ENCODE results near the gene SLFN12L.
"Not testable (repeated sequence)": the region's sequence is repeated elsewhere in the genome, so short reads cannot be mapped to it uniquely, and the experiment has no call there.

The SLFN12L gene

GRCh38 chr17:35537601-35538141 lies at the start of gene SLFN12L:
TSS of gene SLFN12L (minus strand) at chr17:35537678. CDS start at chr17:35522364, 15,314 bp downstream.
- DNase-seq: peak; percentile 92

GRCh38 chr17:35586569-35587073 lies 49.1 kb upstream of the SLFN12L start:
- DNase-seq: no peak

DNA sequence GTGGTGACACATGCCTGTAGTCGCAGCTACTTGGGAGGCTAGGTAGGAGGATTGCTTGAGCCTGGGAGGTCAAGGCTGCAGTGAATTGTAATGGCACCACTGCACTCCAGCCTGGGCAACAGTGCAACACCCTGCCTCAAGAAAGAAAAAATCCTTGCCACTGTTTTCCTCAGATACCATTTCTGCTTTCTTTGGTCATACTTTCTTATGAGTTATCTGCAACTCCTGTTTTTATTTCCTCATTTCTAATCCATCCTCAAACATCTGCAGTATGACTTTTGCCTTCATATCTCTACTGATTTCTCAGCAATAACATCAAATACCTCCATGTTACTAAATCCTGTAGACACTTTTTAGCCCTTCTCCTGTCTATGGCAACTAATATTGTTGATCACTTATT lies 46.6 kb upstream of the SLFN12L start:
- DNase-seq: no peak

- peak; percentile 21 for DNase-seq
Measured at GRCh38 chr17:35578929-35579432, 41.5 kb upstream of the SLFN12L start.

DNA sequence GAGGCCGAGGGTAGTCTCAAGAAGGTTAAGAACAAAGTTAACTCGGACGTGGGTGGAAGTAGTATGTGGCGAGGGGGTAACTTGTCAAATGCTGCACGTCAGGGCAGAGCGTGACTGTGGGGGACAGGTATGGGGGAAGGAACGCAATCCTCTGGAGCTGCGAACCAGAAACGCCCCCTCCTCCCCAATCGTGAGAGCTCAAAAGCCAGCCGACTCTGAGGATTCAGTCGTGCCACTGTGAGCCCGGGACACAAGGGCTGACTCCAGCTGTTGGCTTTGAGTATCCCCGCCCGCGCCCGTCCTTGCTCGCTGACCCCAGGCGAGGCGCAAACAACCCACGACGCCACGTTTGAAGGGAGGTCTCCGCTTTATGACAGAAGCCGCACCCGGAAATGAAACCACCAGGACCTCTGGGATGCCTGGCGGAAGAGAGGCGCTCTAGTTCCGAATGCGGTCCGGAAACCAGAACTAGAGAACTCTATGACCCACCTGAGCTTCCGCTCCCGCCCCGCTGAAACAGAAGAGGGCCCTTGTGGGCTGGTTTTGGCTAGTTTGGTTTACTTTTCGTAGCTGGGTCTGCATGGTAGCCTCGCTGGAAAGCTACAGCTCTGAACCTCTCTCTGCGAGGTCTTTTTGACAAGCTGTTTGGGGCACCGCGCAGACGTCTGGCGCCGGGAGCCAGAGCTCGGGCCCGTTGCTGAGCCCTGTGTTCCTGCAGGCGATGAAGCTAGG lies 40.9 kb upstream of the SLFN12L start, which contains the start of gene PEX12:
Gene PEX12, minus strand, starts transcription at position 375 of the 732 bp plus-strand sequence. CDS start 550 bp downstream, outside the sequence.
- peak; percentile 94 for DNase-seq

DNA sequence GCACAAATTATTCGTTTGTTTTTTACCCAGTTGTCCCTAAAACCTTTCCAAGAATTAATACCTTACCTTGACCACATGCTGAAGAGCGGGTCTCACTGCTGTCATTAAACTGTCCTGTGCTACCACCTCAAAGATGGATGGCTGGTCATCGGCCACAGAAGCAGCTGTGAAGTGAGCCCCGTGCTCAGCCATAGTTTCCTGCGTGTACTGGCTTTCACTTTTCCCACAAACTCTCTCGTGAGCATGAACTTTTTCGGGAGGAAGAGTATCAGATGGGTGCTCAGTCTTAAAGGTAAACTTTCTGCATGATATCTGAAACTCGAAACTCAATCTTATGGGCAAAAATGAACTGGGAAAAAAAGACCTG lies 40.3 kb upstream of the SLFN12L start:
- DNase-seq: peak; percentile 20

- DNase-seq: no peak
Measured at GRCh38 chr17:35575759-35576158, 38.3 kb upstream of the SLFN12L start.

GRCh38 chr17:35569405-35569804 lies 31.9 kb upstream of the SLFN12L start:
- no peak for DNase-seq

DNA sequence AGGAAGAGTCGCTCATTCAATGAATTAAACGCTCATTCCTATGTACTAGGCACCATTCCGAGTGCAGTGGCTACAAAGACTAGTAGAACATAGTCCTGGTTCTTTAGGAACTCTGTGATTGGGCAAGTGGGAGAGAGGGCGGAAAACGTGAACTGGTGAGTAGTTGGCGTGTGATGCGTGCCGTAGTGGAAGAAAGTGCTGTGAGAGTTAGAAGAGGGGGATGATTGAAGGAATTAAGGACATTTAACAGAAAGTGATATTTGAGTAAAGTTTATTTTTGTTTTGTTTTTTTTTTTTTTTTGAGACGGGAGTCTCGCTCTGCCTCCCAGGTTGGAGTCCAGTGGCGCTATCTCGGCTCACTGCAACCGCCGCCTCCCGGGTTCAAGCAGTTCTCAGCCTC lies 31.1 kb upstream of the SLFN12L start:
- peak; percentile 59 for DNase-seq

DNA sequence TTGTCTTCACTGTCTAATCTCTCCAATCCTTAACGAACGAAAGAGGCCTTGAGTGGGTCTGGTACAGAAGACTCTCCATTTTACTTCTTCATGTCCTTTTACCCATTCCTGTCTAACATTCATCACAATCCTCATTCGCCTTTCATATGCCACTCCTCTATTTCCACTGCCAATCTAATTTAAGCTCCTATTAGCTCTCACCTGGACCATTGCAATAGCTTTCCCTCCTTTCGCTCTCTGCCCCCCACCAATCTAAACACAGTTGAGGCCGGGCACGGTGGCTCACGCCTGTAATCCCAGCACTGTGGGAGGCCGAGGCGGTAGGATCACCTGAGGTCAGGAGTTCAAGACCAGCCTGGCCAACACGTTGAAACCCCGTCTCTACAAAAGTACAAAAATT lies 29.5 kb upstream of the SLFN12L start:
- DNase-seq: no peak

DNA sequence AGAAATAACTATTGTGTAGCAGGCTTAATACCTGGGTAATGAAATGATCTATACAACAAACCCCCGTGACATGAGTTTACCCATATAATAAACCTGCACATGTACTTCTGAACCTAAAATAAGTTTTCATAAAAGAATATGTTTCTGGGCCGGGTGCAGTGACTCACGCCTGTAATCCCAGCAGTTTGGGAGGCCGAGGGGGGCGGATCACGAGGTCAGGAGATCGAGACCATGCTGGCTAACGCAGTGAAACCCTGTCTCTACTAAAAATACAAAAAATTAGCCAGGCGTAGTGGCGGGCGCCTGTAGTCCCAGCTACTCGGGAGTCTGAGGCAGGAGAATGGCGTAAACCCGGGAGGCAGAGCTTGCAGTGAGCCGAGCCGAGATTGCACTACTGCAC lies 25.7 kb upstream of the SLFN12L start:
- not testable (repeated sequence) for DNase-seq

GRCh38 chr17:35560703-35561102 lies 23.2 kb upstream of the SLFN12L start, which contains the start of gene SLFN14:
TSS of gene SLFN14 (minus strand) at chr17:35560819. CDS start at chr17:35558062, 2,757 bp downstream.
- DNase-seq: no peak

DNA sequence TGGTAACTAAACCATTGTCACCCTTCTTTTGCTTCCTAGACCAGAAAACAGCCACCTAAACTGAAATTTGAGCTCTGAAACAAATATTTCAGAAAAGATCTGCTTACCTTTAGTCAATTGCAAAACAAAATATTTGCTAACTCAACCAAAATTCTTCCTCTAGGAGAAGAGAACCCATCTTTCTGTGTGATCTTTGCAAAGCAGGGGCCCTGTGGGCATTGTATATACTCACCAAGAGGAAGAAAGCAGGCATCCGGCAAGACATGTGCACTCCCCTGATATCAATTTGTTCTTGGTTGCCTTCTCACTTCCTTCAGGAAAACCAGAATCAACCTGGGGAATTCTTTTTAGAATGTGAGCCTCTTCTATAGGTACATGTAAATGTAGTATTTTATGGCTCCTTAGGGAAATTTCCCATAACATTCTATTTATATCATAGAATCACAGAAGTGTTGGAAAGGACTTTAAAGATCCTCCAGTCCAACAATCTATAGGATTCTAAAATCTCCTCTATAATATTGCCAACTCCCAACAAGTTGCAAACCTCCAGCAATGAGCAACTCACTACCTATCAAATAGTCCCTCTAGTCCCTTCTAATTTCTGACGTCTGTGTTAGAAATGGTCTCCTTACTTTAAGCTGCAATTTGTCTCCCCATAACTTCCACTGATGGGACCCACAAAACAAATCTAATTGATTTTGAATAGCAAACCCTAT lies 22.2 kb upstream of the SLFN12L start:
- DNase-seq: no peak

DNA sequence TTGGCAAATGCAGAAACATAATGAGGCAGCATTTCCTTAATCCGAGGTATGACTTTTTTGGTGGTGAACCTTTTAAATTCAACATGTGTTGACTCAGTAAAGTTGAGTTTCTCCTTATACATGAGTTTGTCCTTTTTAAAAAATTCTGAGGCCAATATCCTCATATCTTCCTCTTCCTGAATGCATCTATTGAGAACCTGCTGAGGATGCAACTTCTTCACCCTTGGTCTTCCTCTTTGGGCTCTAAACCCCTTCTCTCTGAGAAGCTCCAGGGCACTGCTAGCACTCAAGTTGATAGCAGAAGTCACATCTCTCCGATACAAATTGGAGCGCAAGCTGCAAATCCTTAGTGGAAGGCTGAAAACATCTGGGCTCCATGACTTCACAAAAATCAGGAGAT lies 19.9 kb upstream of the SLFN12L start:
- DNase-seq: no peak

DNA sequence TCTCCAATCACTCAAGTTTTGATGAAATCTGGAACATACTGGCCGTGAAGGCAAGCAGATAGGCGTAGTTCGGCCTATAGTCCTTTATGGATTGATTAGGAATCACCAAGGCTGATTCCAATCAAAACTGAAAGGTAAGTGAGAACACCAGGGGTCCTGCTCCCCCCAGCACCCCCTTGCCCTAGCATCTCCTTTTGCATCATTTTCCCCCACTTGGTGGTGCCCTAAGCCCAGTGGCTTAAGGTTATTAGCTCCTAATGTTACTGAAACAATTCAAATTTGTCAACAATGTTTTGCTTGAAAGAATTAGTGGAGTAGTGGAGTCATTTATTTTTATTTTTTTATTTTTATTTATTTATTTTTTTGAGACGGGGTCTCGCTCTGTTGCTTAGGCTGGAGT lies 18.2 kb upstream of the SLFN12L start:
- no peak for DNase-seq

DNA sequence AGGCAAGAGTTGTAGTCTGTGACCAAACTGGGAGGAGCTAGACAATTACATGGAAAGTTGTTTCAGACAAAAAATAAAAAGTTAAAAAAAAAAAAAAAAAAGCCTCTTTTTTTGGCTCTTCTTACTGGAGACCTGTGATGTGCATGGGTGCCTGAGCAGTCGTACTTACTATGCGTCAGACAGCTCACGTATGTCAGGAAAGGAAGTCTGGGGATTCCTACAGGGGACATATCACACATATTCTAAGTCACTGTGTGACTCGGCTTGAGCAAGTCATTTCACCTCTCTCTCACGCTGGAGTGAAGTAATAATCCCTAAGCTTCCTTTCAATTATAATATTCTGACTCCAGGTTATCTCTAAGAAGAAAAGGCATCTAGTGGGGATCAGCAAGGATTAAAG lies 17.2 kb upstream of the SLFN12L start:
- no peak for DNase-seq

DNA sequence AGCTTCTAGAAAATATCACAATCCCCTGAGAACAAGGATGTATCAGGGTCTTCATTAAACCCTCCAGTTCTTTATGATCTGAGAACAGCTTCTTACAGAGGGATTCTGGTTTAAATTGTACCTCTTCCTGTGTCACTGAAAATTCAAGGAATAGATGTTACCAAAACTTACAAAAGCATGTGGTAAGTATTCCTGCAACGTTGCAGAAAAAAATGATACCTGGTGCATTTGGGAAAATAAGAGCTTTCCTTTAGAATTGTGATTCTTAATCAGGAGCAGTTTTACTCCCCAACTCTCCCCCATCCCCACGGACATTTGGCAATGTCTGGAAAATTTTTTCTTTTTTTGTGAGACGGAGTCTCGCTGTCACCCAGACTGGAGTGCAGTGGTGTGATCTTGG lies 15.8 kb upstream of the SLFN12L start:
- no peak for DNase-seq

DNA sequence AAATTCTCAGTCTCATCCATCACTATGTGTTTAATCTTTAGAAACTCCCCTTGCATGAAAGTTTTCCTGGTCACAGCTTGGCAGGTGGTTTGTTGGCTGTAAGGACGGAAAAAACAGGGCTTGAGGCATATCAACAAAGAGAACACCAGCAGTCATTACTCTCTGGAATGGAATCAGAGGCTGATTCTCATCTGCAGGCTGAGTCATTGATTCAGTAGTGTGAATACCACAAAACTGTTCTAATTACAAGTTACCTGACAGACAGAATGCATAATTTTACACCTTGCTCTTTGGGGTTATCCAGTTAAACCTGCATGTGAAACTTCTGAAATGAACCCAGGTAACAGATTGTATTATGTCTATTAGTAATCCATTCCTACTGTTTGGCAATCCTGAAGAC lies 11.5 kb upstream of the SLFN12L start:
- DNase-seq: no peak

DNA sequence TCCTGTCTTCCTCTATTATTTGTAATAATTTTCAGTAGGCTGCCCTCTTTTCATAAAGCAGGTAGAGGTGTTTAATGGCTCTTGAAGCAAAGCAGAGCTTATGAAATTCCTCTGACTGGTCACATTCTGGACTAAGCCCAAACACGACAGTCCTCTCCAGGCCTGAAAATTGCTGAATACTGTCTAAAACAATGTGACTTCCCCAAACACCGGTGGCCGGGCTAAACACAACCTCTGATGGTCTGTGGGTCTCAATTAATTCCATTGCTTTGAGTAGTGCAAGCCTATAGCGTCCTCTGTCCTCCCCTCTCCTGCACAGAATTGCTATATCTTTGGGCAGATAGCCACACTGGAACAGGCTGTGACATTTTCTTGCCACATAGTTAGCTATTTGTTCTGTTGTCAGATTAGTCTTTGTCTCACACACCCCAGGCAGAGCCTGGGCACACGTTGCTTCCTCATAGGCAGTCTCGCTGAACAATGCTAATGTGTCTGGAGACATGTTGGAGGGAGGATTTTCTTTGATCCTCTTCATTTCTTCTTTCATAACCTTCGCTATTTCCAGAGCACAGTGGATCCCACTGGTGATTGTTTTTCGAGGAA lies 10.8 kb upstream of the SLFN12L start:
- DNase-seq: no peak

DNA sequence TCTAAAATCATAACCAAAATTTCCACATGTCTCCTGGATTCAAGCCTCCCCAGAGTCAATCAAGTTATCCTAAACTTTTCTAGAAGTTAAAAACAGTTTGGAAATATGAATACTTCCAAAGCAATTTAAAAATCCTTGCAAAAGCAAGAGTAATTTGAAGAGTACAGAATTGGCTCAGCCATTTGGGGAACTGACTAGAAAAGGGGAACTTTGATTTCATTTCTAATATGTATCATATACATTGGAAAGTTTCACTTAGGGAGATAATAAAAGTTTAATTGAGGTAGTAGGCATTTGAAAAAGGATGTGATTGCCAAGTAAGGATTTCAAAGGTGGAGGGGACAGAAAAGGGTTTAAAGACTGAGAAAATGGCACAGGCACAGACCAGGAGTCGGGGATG lies 9.0 kb upstream of the SLFN12L start:
- no peak for DNase-seq

DNA sequence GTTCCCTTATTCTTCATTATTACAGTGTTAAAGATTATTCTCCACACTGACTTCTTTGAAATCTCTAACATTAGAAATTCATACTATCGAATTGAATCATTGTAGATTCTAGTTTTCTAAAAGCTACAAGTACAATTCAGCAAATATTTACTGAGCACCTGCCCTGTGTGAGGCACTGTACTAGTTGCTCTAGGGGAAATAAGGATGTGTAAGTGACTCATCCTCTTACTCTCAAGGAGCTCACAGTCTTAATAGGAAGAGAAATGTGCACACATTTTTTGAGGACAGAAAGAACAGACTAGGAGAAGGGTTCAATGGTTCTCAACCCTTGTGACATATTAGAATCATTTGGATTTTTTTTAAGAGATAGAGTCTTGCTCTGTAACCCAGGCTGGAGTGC lies 7.7 kb upstream of the SLFN12L start:
- no peak for DNase-seq

- no peak for DNase-seq
Measured at GRCh38 chr17:35543856-35544255, 6.4 kb upstream of the SLFN12L start.

GRCh38 chr17:35542990-35543389 lies 5.5 kb upstream of the SLFN12L start:
- no peak for DNase-seq
